IPS-11a (cell line): ENCODE results near the gene BRINP1.

Experiments used
- H3K4me3 ChIP-seq: one replicate; pipeline ENCODE4 v1.5.1; 2013; ENCODE audit warnings: low read depth, low read length, control low read depth

Gene BRINP1

GRCh38 chr9:119283078-119283794 lies 86.0 kb downstream of the BRINP1 start:
- H3K4me3 ChIP-seq, result peak overlapping the region; percentile 22

- peak overlapping the region; percentile 22 for H3K4me3 ChIP-seq
Measured at GRCh38 chr9:119282476-119283077, 86.7 kb downstream of the BRINP1 start.

GRCh38 chr9:119280740-119281485 lies 88.3 kb downstream of the BRINP1 start:
- no peak overlapping the region for H3K4me3 ChIP-seq

GRCh38 chr9:119278171-119278570 lies 91.1 kb downstream of the BRINP1 start:
- no peak overlapping the region for H3K4me3 ChIP-seq

- H3K4me3 ChIP-seq, result no peak overlapping the region
Measured at GRCh38 chr9:119273984-119274665, 95.1 kb downstream of the BRINP1 start.

- no peak overlapping the region for H3K4me3 ChIP-seq
Measured at GRCh38 chr9:119273325-119273904, 95.8 kb downstream of the BRINP1 start.

- H3K4me3 ChIP-seq, result no peak overlapping the region
Measured at GRCh38 chr9:119272500-119273211, 96.6 kb downstream of the BRINP1 start.

GRCh38 chr9:119268985-119269384 lies 100.2 kb downstream of the BRINP1 start:
- no peak overlapping the region for H3K4me3 ChIP-seq

GRCh38 chr9:119264165-119264564 lies 105.1 kb downstream of the BRINP1 start:
- no peak overlapping the region for H3K4me3 ChIP-seq

GRCh38 chr9:119257592-119257991 lies 111.6 kb downstream of the BRINP1 start:
- H3K4me3 ChIP-seq, result no peak overlapping the region

GRCh38 chr9:119255116-119255515 lies 114.1 kb downstream of the BRINP1 start:
- no peak overlapping the region for H3K4me3 ChIP-seq

GRCh38 chr9:119252671-119253299 lies 116.5 kb downstream of the BRINP1 start:
- no peak overlapping the region for H3K4me3 ChIP-seq

- no peak overlapping the region for H3K4me3 ChIP-seq
Measured at GRCh38 chr9:119251936-119252335, 117.3 kb downstream of the BRINP1 start.

- H3K4me3 ChIP-seq, result no peak overlapping the region
Measured at GRCh38 chr9:119250730-119251129, 118.5 kb downstream of the BRINP1 start.

- no peak overlapping the region for H3K4me3 ChIP-seq
Measured at GRCh38 chr9:119240546-119240945, 128.7 kb downstream of the BRINP1 start.

- H3K4me3 ChIP-seq, result no peak overlapping the region
Measured at GRCh38 chr9:119234636-119235035, 134.6 kb downstream of the BRINP1 start.

- no peak overlapping the region for H3K4me3 ChIP-seq
Measured at GRCh38 chr9:119227422-119227821, 141.8 kb downstream of the BRINP1 start.

GRCh38 chr9:119224431-119224830 lies 144.8 kb downstream of the BRINP1 start:
- no peak overlapping the region for H3K4me3 ChIP-seq

- H3K4me3 ChIP-seq, result no peak overlapping the region
Measured at GRCh38 chr9:119221276-119221675, 148.0 kb downstream of the BRINP1 start.

GRCh38 chr9:119218293-119218692 lies 150.9 kb downstream of the BRINP1 start:
- H3K4me3 ChIP-seq, result no peak overlapping the region
